Astrocyte of the cerebellum (primary cell): ENCODE data around the gene TBC1D16.

Experiments
- DNase-seq: peaks from one replicate; pipeline ENCODE4 v3.0.0-alpha.2; 2011; ENCODE audit warnings: low read depth
- H3K4me3 ChIP-seq: 2 replicates; pipeline ENCODE4 v1.5.1; 2011; ENCODE audit warnings: mild to moderate bottlenecking, low read depth, low read length, moderate library complexity
- CTCF ChIP-seq: IDR thresholded peaks from 2 replicates; pipeline ENCODE4 v1.5.1; 2012; ENCODE audit warnings: low read length, low read depth, moderate library complexity, mild to moderate bottlenecking; ENCODE audit errors: missing control alignments
- in situ Hi-C: cut with HindIII; loops from 2 replicates; pipeline ENCODE4 v1.10.0; 2017; ENCODE audit warnings: low sequenced_read_pairs

TBC1D16 gene

GRCh38 chr17:79910985-79911361 is 124.7 kb downstream of the TBC1D16 start:
- in situ Hi-C loops, result no loop called here
- no peak for TF ChIP-seq CTCF
- DNase-seq, result no peak
- no peak overlapping the region for H3K4me3 ChIP-seq

GRCh38 chr17:79909121-79909520 is 126.6 kb downstream of the TBC1D16 start:
- no peak for DNase-seq
- H3K4me3 ChIP-seq, result no peak overlapping the region
- in situ Hi-C loops, result no loop called here
- no peak for TF ChIP-seq CTCF

GRCh38 chr17:79907850-79908249 is 127.8 kb downstream of the TBC1D16 start:
- no peak overlapping the region for H3K4me3 ChIP-seq
- no peak for TF ChIP-seq CTCF
- in situ Hi-C loops, result no loop called here
- no peak for DNase-seq

- no peak for TF ChIP-seq CTCF
- no peak overlapping the region for H3K4me3 ChIP-seq
- no peak for DNase-seq
- in situ Hi-C loops, result no loop called here
Observed at GRCh38 chr17:79907217-79907715, 128.4 kb downstream of the TBC1D16 start.

- no peak overlapping the region for H3K4me3 ChIP-seq
- in situ Hi-C loops, result no loop called here
- no peak for DNase-seq
- no peak for TF ChIP-seq CTCF
Observed at GRCh38 chr17:79905832-79906231, 129.8 kb downstream of the TBC1D16 start.

- in situ Hi-C loops, result no loop called here
- no peak for DNase-seq
- no peak overlapping the region for H3K4me3 ChIP-seq
- TF ChIP-seq CTCF, result no peak
Observed at GRCh38 chr17:79904865-79905264, 130.8 kb downstream of the TBC1D16 start.
